T-helper 2 cell treated with Interferon-gamma antibody and Interleukin-4, amounts not matched to agents 100 ng/mL and 5 ng/mL, for 36 hours (primary cell): ENCODE results near the gene C1orf35. TPM values are rescaled to one million over a fixed set of nuclear protein-coding genes. Genes with fewer than 3 reads are reported as not detected.
"Not testable (repeated sequence)": the region's sequence is repeated elsewhere in the genome, so short reads cannot be mapped to it uniquely, and the experiment has no call there.

ENCODE experiments used
- intact Hi-C: fragments of 100-400 bp; cut with micrococcal nuclease; formaldehyde crosslinking; loops from one replicate; pipeline ENCODE4 v1.15.1; 2023
- total RNA-seq: library from RNA; stranded (reverse); gene quantifications from 2 replicates; pipeline ENCODE4 v1.2.3, GENCODE V29; 2022

Gene C1orf35
- total RNA-seq, 1 donor from 2014 or later = 18.8 TPM

DNA sequence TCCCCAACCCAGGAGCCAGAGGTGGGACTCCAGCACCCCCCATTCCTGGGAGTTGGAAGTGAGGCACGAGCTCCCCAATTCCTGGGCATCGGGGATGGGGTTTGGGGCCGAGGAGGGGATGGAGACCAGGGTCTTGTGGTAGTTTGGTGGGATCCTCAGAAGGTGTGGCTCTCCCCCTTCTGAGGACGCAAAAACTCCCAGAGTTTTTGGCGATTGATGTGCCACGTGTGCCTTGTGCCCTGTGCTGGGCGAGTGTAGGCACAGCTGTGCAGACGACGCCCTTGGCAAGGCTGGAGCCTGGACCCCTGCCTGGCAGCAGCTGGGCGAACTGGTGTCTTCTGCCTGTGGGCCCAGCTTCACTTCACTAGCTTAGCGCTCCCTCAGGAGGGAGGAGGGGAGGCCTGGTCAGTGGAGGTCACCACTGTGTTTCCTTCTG is 39.6 kb upstream of the C1orf35 start:
- intact Hi-C loops = no loop called here

DNA sequence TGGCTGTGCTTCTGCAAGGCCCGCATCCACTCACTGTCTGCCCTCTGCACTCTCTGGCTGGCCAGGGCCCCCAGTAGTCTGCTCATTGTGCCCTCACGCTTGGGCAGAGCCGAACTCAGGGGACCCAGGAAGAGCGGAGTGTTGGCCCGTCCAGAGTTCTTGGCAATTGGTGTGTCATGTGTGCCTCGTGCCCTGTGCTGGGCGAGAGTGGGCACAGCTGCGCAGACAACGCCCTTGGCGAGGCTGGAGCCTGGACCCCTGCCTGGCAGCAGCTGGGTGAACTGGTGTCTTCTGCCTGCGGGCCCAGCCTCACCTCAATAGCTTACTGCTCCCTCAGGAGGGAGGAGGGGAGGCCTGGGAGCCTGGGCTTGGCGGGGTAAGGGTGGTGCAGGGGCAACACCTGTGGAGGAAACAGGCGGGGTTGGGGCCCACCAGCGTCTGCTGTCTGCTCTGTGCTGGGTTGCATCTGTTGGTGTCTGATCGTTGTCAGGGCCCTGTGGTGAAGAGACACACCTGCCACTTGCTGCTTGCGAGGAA is 39.1 kb upstream of the C1orf35 start:
- intact Hi-C loops = no loop called here

DNA sequence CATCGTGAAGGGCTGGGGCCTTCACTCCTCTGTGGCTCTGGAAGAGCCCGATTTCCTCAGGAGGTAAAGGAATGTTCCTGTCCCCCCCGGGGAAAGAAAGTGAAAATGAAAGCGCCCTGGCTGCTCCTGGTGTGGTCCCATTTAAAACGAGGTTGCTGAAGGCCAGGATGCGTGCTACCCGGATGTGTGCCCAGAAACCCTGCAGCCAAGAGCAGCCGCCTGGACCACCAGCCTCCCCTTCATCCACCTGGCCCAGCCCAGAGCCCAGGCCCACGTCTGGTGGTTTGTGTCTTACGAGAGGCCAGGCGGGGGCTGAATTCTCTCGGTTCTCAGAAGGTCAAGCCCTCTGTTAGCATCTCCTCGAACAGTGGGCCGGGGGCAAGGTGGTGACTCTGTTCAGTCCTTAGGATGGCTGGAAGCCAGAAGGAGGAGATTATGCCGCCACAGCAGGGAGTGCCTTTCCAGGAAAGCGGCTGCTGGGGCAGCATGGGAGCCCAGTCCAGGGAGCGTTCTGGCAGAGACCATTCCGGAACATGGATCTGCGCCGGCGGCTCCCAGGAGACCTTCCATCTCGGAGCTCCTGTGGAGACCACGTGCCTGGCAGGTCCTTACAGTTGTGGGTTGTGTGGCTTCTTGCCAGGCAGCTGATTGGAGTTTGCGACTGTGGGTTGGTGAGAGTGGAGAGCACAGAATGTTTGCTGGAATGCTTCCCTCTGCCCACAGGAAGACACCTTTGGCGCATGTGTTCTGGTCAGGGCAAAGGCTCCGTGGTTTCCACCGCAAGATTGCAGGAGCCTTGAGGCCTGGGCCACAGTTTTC is 38.3 kb upstream of the C1orf35 start:
- intact Hi-C loops = no loop called here

DNA sequence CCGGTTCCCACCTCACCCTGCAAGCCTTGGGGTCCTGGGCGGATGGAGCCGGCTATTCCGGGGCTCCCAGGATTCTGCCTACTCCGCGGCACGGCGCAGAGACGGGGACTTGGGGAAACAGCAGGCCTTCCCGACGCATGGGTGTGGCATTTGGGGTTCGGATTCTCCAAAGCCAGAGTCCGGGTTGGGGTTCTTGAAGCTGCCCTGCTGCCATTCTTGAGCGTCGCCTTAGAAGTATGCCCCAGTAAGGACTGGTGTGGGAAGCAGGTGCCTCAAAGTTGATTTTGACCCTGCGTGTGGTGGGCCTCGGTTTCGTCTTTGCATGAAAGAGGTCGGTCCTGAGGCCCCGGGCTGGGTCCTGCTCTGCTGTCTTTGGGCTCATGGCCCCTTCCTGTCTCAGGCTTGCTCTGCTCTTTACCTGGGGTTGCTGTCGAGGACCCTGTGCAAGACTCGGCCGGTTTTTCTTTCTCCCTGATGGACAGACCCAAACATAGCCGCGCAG is 37.6 kb upstream of the C1orf35 start:
- intact Hi-C loops = loop anchor here (1.0 kb wide), 9 partner anchors 25 to 352 kb away; partner anchors contain the start of genes ARF1, C1orf35, IBA57 and MRPL55

DNA sequence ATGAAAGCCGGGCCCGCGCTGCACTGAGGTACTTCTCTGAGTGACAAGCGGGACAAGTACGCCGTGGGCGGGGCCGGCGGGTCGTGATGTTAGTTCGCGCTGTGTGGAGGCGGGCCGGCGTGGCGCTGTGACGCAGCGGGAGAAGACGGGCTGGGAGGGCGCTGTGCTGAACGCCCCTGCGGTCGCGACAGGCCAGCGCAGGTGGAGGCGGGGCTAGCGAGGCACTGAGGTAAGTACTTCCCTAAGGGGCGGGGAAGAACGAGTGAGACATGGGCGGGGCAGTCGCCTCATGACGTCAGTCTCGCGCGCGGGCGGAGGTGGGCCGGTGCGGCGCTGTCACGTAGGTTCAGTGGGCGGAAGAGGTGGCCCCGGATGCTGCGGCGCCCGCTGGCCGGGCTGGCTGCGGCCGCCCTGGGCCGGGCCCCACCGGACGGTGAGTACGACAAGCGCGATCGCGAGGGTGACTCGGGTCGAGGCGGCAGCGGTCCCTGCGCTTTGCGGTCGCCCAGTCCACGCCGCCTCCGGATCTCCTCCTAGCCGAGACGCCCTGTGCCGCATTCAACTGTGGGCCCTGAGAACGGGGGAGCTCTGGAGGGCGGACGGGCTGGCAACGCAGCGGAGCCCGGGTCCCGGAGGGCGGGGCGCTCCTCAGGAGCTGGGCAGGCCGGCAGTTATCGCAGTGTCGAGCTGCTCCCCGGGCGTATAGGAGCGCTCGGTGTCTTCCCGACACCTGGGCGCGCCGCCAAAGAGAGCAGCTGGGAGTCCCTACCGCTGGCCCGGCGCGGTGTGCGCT is 37.0 kb upstream of the C1orf35 start, which contains the start of gene GUK1:
TSS of gene GUK1 (plus strand) at position 349 of the 793 bp plus-strand sequence. CDS start at position 373, 24 bp downstream.
- intact Hi-C loops = loop anchor here (1.0 to 10.0 kb wide), 11 partner anchors 25 to 655 kb away; partner anchors contain the start of genes ARF1, C1orf35, IBA57 and MRPL55

DNA sequence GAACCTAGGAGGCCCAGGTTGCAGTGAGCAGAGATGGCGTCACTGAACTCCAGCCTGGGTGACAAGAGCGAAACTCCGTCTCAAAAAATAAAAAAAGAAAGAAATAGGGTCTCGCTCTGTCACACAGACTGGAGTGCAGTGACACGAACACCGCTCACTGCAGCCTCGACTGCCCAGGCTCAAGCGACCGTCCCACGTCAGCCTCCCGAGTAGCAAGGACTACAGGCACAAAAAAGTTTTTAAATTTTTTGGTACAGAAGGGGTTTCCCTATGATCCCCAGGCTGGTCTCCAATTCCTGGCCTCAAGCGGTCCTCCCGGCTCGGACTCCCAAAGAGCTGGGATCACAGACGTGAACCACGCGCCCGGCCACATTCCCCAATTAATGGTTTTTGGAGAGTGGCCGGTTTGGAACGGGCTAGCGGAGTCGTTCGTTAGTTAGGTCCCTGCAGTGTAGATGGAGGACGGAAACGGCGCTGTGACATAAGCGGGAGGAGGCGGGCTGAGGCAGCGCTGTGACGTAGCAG is 36.3 kb upstream of the C1orf35 start:
- intact Hi-C loops = loop anchor here (2.0 to 10.0 kb wide), 2 partner anchors 325 to 655 kb away; no protein-coding TSS in a partner anchor

DNA sequence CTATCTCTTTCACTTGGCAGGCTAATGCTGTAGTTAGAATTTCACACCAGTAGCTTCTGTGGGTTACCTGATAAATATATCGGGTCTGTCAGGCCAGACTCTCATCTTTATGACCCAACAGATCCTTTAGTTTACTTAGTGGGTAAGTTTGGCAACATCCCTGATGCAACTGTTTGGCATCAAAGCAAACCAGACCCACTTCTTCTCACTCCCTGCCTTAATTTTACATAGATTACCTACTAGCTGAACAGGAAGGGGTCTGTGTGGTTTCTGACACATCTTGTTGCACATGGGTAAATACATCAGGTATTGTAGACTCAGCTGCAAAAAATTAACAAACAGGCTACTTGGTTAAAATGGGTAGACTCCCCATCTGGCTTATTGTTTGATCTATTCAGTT is 33.8 kb upstream of the C1orf35 start:
- intact Hi-C loops = loop anchor here (10.0 kb wide), 1 partner anchor 652 kb away; no protein-coding TSS in a partner anchor

DNA sequence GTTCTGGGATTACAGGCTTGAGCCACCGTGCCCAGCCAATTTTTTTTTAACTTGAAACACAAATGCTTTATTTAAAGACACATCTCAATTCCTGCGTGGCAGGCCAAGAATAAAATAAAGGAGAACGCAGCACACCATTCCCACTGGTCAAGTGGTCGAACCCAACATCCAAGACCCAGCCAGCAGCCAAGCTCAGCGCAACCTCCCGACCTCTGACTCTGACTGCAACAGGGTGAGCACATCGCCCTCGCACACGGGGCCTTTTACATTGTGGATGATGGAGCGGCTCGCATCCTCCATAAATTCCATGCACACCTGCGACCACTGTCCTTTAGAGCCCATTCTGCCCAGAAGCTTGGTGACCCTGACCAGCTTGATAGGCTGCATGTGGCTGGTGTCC is 31.5 kb upstream of the C1orf35 start:
- intact Hi-C loops = loop anchor here (10.0 kb wide), 1 partner anchor 650 kb away; no protein-coding TSS in a partner anchor

DNA sequence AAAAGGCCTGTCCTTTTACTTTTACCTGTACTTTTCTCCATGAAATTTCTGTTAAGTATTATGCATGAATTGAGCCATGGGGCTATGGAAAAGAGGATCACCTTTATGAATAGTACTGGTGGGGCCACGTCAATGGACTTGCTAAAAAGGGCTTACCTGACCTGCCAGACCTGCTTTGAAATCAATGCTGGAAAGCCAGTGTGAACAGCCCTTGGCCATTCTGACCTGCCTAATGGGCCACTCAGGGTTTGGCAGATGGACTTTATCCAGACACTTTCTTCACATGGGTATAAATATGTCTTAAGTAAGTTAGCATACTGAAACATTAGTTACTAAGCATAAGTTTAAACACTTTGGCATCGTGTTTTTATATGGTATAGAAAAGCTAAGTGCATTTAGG is 28.6 kb upstream of the C1orf35 start:
- intact Hi-C loops = loop anchor here (2.0 to 10.0 kb wide), 2 partner anchors 383 to 647 kb away; no protein-coding TSS in a partner anchor

DNA sequence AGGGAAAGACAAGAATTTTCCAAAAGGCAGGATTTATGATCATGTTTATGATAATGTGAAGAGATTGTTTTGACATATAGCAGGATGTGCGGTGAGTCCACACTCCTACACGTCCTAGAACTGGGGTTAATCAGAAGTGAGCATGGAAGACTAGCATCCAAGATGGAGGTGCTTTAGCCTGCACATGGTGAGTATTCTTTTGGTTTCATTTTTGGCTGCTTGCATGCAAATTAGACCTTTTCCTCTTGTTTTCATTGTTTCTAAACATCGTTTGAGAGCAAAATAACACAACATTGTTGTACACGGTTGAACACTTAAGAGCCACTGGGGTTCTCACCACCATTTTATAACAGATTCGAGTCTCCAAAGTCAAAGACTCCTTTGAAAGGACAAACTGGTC is 22.1 kb upstream of the C1orf35 start:
- intact Hi-C loops = no loop called here

DNA sequence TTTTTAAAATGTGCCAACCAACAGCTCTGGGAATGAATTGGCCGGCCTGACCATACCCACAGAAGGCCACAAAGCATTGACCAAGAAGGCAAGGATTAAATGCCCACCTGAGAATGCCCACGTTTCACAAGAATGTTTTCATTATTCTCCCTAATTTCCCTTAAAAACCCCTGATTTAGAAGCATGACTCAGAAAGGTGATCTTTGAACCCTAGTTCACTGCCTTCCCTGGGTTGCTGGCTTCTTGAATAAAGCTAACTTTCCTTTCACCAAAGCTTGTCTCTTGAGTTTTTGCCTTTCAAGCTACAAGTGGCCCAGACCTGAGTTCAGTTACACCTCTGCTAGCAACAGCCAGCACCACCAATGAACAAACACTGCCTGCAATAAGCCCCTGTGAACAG is 20.4 kb upstream of the C1orf35 start:
- intact Hi-C loops = no loop called here

DNA sequence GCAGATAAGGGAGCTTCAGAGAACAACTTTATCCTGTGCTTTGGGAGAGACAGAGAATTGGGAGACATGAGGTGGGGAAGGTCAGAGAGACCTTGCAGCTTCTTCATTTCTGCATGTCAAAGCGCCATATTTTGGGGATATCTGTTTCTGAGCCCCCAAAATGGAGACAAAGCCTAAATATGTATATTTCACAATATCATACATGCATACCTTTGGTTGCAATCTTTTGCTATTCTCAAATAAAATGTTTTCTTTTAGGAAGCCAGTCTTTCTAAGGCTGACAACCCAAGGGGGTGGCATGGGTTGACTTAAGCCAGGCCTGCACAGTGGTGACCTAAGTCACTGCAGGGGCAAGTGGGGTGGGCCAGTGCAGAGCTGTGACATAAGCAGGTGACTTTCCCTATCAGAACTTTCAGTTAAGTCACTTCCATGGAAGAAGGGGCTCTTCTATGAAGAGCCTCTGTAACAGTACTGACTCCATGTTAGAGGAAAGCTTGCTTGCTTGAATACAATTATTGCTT is 19.9 kb upstream of the C1orf35 start:
- intact Hi-C loops = no loop called here

DNA sequence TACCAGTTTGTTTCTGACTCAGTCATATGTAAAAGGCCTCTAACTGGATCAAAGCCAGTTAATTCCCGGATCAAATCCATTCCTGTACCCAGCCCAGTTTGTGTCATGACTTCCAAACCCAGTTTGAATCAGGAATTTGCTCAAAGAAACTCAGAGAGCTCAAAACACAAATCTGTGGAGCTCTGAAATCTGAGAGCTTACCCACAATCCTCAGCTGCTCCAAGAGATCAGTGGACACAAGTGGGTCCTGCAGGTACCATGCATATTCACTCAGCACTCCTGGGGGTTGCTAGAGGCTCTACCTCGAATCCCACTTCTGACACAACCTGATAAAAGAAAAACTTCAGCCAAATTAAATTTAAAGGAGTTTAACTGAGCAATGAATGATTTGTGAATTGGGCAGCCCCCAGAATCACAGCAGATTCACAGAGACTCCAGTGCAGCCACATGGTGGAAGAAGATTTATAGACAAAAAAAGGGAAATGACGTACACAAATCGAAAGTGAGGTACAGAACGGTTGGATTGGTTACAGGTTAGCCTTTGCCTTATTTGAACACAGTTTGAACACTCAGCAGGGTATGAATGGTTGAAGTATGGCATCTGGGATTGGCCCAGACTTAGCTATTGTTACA is 17.8 kb upstream of the C1orf35 start:
- intact Hi-C loops = no loop called here

DNA sequence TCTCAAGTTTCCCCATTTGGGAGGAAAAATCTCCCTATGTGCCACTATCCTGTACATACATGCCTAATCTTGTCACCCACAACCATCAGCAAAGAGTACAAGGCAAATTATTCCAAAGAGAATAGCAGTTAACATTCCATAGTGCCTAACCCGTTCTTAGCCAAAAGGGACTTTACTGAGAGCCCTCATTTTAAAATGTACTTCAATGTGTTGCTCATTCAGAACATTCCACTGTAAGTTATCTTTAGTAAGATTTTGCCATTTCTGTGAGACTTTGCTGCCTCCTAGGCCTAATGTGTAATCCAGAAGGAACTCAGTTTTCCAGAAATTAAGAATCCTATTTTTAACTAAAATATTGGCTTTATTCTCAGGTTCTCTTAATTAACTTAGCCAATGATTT is 17.2 kb upstream of the C1orf35 start:
- intact Hi-C loops = no loop called here

DNA sequence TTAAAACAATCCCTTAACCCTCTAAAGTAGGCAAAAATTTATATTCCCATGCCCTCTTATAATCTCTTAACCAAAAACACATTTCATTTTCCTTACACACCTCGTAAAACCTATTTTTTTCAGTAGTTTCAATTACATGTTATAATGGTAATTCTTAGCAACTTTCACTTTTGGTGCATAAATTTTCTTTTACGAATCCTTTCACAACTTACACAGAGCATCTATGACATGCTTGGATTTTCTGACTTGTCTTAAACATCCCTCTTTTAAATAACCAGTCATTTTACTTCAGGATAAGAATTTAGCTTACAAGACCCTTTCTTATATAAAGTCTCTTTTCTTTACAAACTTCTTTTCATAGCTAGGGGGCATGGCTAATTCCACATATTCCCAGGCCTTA is 14.9 kb upstream of the C1orf35 start:
- intact Hi-C loops = no loop called here

DNA sequence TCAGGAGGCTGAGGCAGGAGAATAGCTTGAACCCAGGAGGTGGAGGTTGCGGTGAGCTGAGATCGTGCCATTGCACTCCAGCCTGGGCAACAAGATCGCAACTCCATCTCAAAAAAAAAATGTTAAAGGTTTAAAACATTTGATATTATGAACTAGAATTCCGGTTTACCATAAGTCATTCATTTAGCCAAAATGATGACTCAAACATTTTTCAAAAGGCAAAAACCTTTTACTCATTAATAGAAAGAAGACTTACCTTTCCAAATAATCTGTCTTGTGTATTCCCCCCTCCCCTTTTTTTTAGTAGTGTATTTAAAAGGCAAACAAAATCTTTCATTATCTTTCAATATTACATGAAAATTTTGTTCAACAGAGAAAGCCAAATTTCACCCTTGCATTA is 14.2 kb upstream of the C1orf35 start:
- intact Hi-C loops = no loop called here

DNA sequence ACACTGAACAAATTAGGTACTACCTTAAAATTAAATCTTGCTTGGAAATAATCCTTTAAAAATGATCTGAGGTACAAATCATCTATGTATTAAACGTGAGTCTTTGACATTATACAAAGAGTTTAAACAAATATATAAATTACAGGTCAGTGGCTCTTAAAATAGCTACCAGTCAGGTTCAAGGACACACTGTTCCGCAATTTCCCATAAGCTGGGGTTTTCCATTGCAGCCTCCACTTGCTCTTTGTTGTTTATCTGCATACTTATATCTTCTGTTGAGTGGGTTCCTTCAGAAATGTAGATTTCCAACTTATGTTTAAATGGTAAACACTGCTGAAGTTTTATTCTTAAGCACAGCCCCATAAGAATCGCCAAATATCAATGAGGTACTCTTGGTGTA is 11.7 kb upstream of the C1orf35 start:
- intact Hi-C loops = no loop called here

DNA sequence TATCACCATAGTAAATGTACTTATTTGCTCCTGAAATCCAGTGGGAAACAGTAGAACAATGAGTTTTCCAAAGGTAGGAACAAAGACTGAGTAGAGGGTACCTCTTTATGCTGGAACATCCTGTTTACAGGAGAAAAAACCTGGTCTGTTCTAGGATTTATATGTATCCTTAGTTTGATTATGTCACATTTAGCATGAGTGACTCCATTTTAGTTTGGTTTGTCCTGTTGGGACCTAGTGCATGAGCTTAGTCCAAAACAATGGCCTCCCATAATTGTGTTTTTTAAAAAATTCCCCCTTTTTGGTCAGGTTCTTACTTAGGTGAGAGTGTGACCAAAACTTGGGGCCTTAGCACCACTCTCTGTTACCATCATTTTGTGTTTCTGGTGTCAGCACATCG is 9.5 kb upstream of the C1orf35 start:
- intact Hi-C loops = no loop called here

DNA sequence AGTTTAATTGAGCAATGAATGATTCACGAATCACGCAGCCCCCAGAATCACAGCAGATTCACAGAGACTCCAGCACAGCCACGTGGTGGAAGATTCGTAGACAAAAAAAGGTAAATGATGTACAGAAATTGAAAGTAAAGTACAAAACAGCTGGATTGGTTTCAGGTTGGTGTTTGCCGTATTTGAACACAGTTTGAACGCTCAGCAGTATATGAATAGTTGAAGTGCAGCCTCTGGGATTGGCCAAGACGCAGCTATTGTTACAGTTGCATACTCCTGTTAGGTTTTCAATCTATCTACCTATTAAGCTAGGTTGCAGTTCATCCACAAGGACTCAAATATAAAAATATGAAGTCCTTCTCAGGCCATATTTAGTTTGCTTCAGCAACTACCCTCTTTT is 9.0 kb upstream of the C1orf35 start:
- intact Hi-C loops = no loop called here

DNA sequence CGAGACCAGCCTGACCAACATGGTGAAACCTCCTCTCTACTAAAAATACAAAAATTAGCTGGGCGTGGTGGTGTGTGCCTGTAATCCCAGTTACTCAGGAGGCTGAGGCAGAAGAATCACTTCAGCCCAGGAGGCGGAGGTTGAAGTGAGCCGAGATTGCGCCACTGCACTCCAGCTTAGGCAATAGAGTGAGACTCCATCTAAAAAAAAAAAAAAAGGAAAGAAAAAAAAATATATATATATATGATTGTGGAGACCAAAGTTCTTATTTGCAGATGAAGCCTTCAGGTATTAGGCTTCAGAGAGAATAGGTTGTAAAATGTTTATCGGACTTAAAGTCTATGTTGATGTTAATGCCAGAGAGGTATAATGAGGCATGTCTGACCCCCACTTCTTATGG is 8.2 kb upstream of the C1orf35 start:
- intact Hi-C loops = not testable (repeated sequence)
